Mesothelial cell of epicardium (in vitro differentiated cells): ENCODE results near the gene RGMA. TPM values are rescaled to one million over a fixed set of nuclear protein-coding genes. Genes with fewer than 3 reads are reported as not detected.
"Not testable (repeated sequence)": the region's sequence is repeated elsewhere in the genome, so short reads cannot be mapped to it uniquely, and the experiment has no call there.

Source experiments
- DNase-seq, 2 experiments: peaks; one replicate each; pipeline ENCODE4 v3.0.0; 2021; ENCODE audit warnings: low spot score in 2 of 2; ENCODE audit not compliant: unreplicated experiment in 2 of 2
- H3K27ac Mint-ChIP-seq: 2 replicates; pipeline ENCODE4 v1.8.0; 2021; ENCODE audit warnings: mixed read lengths
- H3K27me3 Mint-ChIP-seq: 2 replicates; pipeline ENCODE4 v1.8.0; 2021; ENCODE audit warnings: low read depth, mixed read lengths
- H3K36me3 Mint-ChIP-seq: 2 replicates; pipeline ENCODE4 v1.8.0; 2021; ENCODE audit warnings: mixed read lengths
- H3K4me1 Mint-ChIP-seq: 2 replicates; pipeline ENCODE4 v1.8.0; 2021; ENCODE audit warnings: mixed read lengths
- H3K4me3 Mint-ChIP-seq: 2 replicates; pipeline ENCODE4 v1.8.0; 2021; ENCODE audit warnings: mild to moderate bottlenecking, moderate library complexity, mixed read lengths
- H3K9me3 Mint-ChIP-seq: 2 replicates; pipeline ENCODE4 v1.8.0; 2021; ENCODE audit warnings: mixed read lengths
- total RNA-seq: library from RNA; stranded (reverse); gene quantifications from 3 replicates; pipeline ENCODE4 v1.2.1, GENCODE V29; 2021
- TF ChIP-seq, protein P1 (sequence below): fragments of 200-600 bp; sonication (generic); IDR thresholded peaks from one replicate; pipeline ENCODE4 v1.5.0; 2021; ENCODE audit warnings: antibody characterized with exemption; ENCODE audit not compliant: unreplicated experiment

The RGMA gene
- total RNA-seq, 1 donor from 2014 or later, result 26.1 TPM

DNA sequence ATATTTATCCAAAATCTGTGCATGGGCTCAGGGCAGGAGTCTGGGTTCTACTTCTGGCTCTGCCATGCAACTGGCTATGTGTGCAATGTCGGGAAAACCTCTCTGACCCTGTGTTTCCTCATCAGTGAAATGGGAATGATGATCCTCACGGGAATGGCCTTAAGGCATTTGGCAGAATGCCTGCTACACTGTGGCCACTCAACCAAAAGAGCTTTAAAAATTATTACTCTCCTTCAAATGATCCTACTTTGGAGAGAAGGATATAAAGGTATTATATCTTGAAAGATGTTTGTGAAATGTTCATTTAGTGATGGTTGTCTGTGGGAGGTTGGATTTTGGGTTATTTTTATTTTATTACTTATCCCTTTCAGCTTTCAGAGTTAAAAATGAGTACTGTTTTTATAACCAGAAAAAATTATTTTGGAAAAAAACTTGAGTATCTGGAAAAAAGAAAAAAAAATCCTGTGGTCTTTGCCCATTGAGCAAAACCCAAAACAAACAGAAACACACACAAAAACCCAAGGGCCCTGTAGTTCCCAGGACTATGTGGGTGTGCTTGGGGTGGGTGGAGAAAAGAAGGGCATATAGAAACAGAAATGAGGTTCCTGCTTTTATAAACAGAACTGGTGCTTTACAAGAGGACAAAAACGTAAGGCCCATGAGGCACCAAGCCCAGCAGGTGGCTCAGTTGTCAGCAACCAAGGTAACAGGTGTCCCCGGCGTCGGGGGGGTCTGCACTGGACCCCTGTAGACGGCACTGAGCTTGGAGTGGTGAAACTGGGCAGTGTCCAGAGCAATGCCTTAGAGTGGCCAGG, 22.0 kb downstream of the RGMA start:
- no peak for DNase-seq
- Mint-ChIP-seq H3K4me1 (peaks cover 70% of the 10 kb centered on the region), H3K36me3 (peaks cover 10% of the 10 kb centered on the region), H3K27me3 (no peaks in the 10 kb centered on the region), H3K27ac (no peak overlapping the region), H3K4me3 (no peak overlapping the region), H3K9me3 (no peaks in the 10 kb centered on the region)
- TF ChIP-seq, protein P1, sequence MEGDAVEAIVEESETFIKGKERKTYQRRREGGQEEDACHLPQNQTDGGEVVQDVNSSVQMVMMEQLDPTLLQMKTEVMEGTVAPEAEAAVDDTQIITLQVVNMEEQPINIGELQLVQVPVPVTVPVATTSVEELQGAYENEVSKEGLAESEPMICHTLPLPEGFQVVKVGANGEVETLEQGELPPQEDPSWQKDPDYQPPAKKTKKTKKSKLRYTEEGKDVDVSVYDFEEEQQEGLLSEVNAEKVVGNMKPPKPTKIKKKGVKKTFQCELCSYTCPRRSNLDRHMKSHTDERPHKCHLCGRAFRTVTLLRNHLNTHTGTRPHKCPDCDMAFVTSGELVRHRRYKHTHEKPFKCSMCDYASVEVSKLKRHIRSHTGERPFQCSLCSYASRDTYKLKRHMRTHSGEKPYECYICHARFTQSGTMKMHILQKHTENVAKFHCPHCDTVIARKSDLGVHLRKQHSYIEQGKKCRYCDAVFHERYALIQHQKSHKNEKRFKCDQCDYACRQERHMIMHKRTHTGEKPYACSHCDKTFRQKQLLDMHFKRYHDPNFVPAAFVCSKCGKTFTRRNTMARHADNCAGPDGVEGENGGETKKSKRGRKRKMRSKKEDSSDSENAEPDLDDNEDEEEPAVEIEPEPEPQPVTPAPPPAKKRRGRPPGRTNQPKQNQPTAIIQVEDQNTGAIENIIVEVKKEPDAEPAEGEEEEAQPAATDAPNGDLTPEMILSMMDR, result no peak

DNA sequence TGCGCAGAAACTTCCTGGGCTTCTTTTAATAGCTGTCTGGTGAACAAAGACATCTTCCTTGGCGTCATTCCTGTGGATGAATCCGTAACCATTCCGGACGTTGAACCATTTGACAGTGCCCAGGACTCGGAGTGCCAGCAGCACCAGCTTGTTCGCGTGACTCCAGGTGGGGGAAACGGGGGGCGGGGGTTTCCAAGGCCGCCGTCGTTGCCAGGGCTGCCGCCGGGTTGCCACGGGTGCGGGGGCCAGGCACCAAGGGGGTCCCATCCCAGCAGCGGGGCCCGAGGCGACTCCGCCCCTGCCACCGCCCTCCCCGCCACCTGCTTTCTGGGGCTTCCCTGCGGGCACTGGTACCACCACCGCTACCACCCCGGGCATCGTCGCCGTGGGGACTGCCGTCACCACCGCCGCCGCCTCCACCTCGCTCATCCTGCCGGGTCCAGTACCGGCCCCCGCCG, 22.8 kb downstream of the RGMA start:
- Mint-ChIP-seq H3K36me3 (peaks cover 10% of the 10 kb centered on the region), H3K27me3 (no peaks in the 10 kb centered on the region), H3K9me3 (no peaks in the 10 kb centered on the region), H3K27ac (no peak overlapping the region), H3K4me3 (no peak overlapping the region), H3K4me1 (peaks cover 69% of the 10 kb centered on the region)
- DNase-seq, result no peak
- TF ChIP-seq, protein P1, result no peak

DNA sequence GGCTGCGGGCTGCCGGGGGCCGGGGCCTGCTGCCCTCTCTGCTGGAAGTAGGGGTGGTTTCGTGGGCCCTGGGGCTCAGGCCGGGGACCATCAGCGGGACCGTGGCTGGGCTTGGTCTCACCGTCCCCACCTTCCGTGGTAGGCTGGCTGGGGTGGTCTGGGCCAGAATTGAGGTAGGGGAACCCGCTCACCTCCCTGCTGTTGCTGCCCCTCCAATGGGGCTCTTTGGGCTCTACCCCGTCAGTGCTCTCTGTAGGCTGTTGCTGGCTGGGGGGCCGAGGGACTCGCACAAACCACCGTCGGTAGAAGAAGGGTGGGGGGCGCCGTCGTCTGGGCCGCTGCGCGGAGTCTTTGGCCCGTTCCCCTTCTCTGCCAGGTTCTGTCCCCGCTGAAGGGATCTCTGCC, 23.4 kb downstream of the RGMA start:
- no peak for DNase-seq
- peaks cover 10% of the 10 kb centered on the region for H3K36me3 Mint-ChIP-seq
- H3K27me3 Mint-ChIP-seq, result no peaks in the 10 kb centered on the region
- H3K9me3 Mint-ChIP-seq, result no peaks in the 10 kb centered on the region
- TF ChIP-seq, protein P1, result no peak
- no peak overlapping the region for H3K4me3 Mint-ChIP-seq
- H3K4me1 Mint-ChIP-seq, result peaks cover 67% of the 10 kb centered on the region
- no peak overlapping the region for H3K27ac Mint-ChIP-seq

DNA sequence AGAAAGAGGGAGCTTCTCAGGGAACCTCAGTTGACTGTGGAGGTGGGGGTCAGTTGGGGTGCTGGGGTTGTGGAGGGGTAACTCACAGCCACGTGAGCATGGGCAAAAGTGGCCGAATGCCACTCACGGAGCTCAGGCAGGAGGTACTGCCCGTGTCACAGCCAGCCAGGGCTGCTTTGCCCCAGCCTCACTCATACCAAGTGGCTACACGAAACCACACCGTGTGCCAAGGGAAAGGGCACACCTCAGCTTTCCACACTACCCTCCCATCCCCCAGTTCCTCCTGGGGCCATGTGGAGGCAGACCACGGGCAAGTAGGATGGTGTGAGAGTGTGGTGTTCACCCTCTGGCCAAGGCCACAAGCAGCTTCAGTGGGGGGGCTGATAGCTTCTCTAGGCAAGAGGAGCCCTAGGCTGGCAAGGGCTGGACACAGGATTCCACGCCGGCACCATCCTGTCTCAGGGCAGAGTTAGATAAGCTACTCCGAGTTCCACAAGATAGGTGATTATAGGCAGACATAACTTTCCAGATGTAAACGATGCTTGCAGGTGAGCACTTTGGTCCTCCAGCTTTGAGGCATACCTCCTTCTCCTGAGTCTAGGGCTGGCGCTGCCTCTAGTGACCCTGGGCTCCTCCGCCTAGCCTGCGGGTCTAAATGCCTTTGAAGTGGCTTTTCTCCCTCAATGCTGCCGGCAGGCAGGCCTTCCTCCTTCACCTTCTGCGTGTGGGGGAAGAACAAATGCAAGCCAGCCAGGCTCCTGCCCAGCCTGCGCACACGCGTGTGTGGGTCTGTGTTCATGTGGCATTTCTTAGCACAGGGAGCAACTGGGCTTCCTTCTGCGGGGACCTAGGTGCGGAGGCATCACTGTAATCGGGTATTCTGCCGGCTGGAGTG, 25.0 kb downstream of the RGMA start:
- no peak overlapping the region for H3K4me3 Mint-ChIP-seq
- peaks cover 54% of the 10 kb centered on the region for H3K4me1 Mint-ChIP-seq
- H3K27me3 Mint-ChIP-seq, result no peaks in the 10 kb centered on the region
- no peak for DNase-seq
- TF ChIP-seq, protein P1, result no peak
- H3K9me3 Mint-ChIP-seq, result no peaks in the 10 kb centered on the region
- H3K27ac Mint-ChIP-seq, result no peak overlapping the region
- H3K36me3 Mint-ChIP-seq, result peaks cover 10% of the 10 kb centered on the region

DNA sequence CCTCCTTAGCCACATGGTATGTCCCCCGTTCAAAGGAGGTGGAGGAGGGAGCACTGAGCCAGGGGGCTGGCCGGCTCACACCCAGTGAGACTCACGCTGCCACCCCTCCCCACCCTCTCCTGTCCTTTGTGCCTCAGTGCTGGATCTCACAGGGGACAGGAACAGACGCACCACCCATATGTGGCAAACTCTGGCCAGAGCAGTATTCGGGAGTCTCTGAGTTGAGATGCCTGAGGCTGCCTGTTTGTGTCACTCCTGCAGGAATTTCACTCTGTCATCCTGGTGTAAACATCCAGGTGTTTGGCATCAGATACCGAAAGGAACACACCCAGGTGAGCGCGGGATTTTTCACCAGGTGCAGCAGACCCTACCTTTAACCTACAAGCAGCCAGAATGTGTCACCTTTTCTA, 25.7 kb downstream of the RGMA start:
- no peaks in the 10 kb centered on the region for H3K9me3 Mint-ChIP-seq
- peaks cover 9% of the 10 kb centered on the region for H3K36me3 Mint-ChIP-seq
- H3K4me1 Mint-ChIP-seq, result peaks cover 51% of the 10 kb centered on the region
- H3K27me3 Mint-ChIP-seq, result no peaks in the 10 kb centered on the region
- TF ChIP-seq, protein P1, result no peak
- no peak overlapping the region for H3K27ac Mint-ChIP-seq
- no peak for DNase-seq
- H3K4me3 Mint-ChIP-seq, result no peak overlapping the region

DNA sequence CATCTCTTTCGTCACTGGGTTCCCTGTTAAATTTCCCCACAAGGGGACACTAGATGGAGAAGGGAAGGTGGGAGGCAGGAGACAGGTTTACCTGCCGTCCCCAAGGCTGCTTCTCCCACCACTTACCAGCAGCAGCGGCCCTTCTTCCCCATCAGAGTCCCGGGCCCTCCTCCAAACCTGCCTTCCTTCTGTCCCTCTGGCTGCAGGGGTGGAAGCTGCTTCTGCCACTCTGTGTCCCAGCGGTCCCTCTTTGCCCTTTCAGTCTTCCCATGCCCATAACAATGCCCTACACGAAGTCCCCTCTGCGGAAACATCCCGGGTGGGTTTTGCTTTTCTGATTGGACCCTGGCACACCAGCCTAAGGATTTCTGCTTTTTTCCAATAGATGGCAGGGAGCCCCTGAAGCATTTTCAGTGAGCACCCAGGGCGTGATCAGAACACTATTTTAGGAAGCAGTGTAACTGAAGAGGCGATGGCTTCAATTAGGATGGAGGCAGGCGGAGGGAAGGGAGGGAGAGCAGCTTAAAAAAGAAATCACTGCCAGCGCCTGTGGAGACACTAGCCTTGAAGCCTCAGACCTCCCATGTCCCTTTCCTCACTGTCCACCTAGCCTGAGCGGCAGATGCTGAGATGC, 26.3 kb downstream of the RGMA start:
- not testable (repeated sequence) for H3K27me3 Mint-ChIP-seq, H3K4me3 Mint-ChIP-seq, H3K9me3 Mint-ChIP-seq, H3K27ac Mint-ChIP-seq, H3K36me3 Mint-ChIP-seq, DNase-seq
- H3K4me1 Mint-ChIP-seq, result peaks cover 50% of the 10 kb centered on the region
